Right ventricle myocardium inferior (tissue), 1 donor: ENCODE data around the gene CREB5. TPM values are rescaled to one million over a fixed set of nuclear protein-coding genes. Genes with fewer than 3 reads are reported as not detected.

ENCODE experiments used
- ATAC-seq: fragments of 200-7000 bp; cut with Tn5 transposase; one replicate; pipeline ENCODE4 v1.9.1; 2020; ENCODE audit warnings: mild to moderate bottlenecking, moderate library complexity
- DNase-seq: peaks from one replicate; pipeline ENCODE4 v3.0.0; 2021; ENCODE audit errors: missing footprints
- intact Hi-C: fragments of 100-400 bp; cut with DNase I; formaldehyde crosslinking; loops from one replicate; pipeline ENCODE4 v1.11.0; 2022
- total RNA-seq: library from RNA; stranded (reverse); fragmentation: NEBNext Ultra II Directional; extraction: Animal tissue kit (Norgen Biotek cat#: 25700); gene quantifications from one replicate; pipeline ENCODE4 v1.2.1, GENCODE V29; 2021
- donor health status: DM: no; HTN: yes; CAD: no; lungs with severe emphysema.

The CREB5 gene
- total RNA-seq, 1 donor from 2014 or later: 4.8 TPM

DNA sequence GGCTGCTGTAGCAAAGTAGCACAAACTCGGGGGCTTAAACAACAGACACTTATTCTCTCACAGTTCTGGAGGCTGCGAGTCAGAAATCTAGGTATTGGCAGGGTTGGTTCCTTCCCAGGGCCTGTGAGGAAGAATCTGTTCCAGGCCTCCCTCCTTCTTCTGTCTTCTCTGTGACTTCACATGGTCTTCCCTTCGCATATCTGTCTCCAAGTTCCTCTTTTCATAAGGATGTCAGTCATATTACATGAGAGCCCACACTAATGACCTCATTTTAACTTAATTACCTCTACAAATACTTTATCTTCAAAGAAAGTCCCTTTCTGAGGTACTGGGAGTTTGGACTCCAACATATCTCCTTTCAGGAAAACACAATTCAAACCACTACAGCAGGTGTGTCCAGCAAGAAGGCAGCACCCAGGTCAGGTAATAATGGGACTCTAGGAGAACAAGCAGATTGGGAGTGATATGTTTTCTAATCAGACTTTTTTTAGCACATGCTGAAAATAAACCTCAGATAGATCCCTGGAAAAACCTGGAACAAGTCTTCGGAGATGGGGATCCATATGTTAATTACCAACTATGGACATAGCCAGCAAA, 11.7 kb downstream of the CREB5 start:
- intact Hi-C loops: no loop called here
- ATAC-seq (no peak), DNase-seq (no peak)

GRCh38 chr7:28425496-28425895, 13.2 kb downstream of the CREB5 start:
- DNase-seq (no peak), ATAC-seq (no peak)
- intact Hi-C loops: no loop called here

DNA sequence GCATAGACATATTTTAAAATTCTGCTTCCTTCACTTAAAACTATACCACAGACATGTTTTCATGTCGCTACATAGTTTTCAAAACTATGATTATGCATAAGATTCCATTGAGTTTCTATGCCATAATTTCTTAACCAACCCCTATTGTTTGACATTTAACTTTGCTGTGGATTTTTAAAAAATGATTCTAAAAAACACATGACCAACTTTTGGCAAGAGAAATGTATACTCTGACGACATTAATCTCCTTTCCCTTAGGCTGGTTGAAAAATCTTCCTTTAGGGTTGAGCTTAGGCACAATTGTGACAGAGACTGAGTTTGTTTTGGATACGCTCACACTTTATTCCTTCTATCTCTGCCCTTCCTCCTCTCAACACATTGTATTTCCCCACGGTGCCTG, 14.9 kb downstream of the CREB5 start:
- intact Hi-C loops: no loop called here
- ATAC-seq (no peak), DNase-seq (no peak)

GRCh38 chr7:28430616-28431015, 18.3 kb downstream of the CREB5 start:
- DNase-seq (no peak), ATAC-seq (no peak)
- intact Hi-C loops: no loop called here

DNA sequence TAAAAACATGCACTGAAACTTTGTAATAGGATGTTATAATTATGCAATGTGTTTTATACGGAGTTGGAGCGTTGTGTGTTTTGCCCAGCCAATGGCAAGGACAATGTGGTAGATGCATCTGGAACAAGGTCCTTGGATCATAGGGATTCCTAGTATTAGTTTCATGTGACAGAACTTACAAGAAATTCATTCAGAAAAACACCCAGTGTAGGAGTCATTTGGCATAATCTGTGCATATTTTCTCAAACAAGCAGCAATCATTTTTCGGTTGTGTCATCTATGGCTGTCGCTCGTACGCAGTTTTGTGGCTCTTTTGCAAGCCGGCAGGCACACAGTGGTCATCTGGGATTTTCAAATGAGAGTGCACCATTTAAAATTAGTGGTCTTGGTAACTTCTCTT, 19.8 kb downstream of the CREB5 start:
- intact Hi-C loops: no loop called here
- DNase-seq: no peak

GRCh38 chr7:28433039-28433438, 20.7 kb downstream of the CREB5 start:
- intact Hi-C loops: no loop called here
- ATAC-seq (no peak), DNase-seq (no peak)

More for the DNA sequence above, 19.8 kb downstream of the CREB5 start:
- ATAC-seq: peak; percentile 75

GRCh38 chr7:28433699-28434219, 21.4 kb downstream of the CREB5 start:
- intact Hi-C loops: no loop called here
- ATAC-seq (peak; percentile 38), DNase-seq (no peak)

GRCh38 chr7:28434510-28434909, 22.2 kb downstream of the CREB5 start:
- intact Hi-C loops: no loop called here
- ATAC-seq: no peak

DNA sequence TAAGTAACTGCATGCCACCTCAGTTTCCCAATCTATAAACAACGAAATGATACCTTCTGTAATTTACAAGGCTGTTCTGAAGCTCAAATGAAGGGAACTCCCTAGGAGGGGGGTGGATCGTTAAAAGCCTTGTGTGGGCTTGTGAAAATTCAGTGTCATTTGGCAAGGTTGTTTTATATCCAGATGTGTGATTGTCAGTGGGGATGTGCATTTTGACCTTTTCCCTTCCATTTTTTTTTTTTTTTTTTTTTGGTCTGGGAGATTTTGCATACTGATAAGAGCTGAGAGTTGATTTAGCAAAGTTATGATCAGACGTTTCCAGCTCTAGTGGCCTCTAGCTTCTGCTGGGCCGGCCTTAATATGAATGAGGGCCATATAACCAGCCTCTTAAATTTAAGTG, 22.8 kb downstream of the CREB5 start:
- intact Hi-C loops: no loop called here
- ATAC-seq: no peak
- DNase-seq: no peak

More at GRCh38 chr7:28434510-28434909, 22.2 kb downstream of the CREB5 start:
- DNase-seq: no peak

DNA sequence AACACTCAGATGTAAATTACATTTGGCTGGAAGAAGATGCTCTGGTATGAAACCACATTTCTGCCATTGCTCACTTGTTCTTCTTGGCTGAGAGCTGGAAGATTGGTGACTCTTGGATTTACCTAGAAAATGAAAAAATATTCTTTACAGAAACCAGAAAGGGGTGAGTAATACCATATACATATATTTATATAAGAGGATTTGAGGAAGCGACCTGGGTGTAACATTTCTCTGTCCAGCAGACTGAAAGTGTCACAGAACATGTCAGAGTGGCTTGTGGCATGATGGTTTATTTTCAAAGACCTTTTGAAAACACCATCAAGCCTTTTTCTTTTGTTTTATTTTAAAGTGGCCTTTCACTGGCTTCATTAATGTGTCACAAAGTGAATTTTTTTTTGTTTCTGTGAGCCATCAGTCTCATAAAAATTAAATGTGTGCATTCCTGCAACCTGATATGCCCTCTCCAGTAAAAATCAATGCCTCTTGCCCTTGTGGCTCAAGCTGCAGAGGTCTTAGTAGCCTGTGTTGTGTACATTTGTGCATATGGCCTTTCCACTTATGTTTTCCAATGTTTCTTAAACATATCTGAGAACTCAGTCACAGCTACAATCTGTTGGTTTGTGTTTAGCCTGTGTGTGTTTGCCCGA, 23.5 kb downstream of the CREB5 start:
- ATAC-seq (no peak), DNase-seq (no peak)
- intact Hi-C loops: no loop called here

DNA sequence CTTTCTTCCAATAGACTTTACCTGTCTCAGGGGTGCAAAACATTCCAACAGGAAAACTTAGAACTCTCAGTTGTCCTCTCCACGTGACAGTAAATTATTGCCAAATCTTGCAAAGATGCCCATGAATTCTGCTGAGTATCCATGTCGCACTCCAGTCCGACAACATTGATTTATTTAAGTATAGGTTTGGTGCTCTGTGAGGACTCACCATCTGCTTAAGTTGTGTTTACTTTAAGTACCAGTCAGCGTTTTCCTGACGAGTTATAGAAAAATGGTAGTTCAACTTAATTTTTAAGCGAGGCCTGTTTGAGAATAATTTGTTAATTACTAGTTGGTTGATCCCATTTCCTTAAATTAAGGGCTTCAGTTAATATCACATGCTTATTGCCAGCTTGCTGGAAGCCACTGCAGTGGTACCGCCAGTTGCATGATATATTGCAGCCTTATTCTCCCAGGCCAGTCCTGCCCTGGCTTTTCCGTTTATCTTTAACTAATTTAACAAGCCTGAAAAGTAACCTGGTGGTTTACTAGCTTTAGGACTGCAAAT, 27.8 kb downstream of the CREB5 start:
- intact Hi-C loops: no loop called here
- ATAC-seq: no peak
- no peak for DNase-seq

DNA sequence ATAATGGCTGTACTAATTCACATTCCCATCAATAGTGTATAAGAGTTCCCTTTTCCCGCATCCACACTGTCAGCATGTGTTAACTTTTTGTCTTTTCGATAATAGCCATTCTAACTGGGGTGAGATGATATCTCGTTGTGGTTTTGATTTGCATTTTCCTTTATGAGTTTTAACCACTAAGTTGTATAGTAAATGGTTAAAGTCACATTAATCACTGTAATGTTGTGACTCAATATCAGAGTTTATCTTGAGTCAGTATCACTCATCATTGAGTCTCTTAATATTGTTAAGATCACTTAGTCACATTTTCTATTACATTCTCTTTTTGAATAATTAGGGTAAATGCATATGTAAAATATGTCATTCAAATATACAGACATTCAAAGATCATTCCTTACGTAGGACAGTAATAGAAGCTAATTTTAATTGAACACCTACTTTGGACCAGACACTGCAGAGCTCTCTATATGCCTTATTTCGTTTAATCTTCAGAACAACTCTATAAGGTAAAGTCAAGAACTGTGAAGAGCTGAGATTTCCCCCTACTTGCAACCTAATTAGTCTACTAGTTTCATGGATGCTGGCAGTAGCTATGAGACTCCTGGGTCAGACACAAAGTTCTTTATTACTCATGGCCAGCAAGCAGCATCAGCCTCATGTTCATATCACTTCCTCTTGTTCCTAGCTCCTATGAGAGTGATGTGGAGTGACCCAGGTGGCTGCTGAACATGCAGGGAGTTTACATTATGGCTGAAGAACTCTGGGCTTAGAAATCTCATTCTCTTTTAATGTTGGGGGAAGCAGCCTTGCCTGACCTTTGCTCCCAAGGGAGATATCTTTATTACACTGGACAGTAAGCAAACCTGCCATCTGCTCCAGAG, 30.5 kb downstream of the CREB5 start:
- ATAC-seq: no peak
- intact Hi-C loops: no loop called here

GRCh38 chr7:28446131-28446530, 33.8 kb downstream of the CREB5 start:
- intact Hi-C loops: no loop called here
- no peak for ATAC-seq
- no peak for DNase-seq

More for the DNA sequence above, 30.5 kb downstream of the CREB5 start:
- no peak for DNase-seq

DNA sequence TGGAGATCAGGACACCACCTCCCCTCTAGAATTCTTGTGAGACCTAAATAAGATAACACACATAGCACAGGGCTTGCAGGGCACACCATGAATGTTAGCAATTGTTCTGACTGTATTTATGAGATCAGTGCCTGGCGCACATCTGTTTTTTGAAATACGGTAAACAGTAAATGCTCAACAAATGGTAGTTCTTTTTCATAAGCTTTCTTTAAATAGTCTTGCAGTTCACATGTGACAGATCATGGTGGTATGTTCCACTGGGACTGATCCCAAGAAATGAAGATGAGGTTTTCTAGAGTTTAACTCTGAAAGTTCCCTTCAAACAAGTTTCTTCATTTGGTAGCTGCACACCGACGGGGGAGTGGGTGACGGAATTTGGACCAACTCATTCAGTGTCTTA, 34.8 kb downstream of the CREB5 start:
- ATAC-seq: no peak
- intact Hi-C loops: no loop called here
- DNase-seq: no peak

- intact Hi-C loops: no loop called here
- no peak for ATAC-seq
- DNase-seq: no peak
Observed at GRCh38 chr7:28448708-28449107, 36.4 kb downstream of the CREB5 start.

DNA sequence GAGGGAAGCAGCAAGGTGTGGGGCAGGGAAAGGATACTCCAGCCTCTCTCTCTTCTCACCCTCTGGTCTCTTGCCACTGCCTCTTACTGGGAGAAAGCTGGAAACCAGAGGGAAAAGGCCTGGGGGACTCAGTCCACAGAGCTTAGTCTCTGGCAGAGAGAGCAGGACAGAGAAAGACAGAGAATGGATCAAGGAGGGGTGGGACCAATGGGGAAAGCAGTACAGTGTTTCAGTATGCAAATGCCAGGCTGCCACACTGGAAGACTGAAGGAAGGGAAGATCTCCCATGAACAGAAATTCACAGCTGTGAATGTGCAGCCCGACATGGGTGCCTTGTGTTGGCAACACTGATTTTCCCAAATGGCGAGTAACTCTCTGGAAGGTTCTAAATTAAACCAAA, 40.4 kb downstream of the CREB5 start:
- DNase-seq: no peak
- intact Hi-C loops: no loop called here
- no peak for ATAC-seq

GRCh38 chr7:28455486-28455885, 43.2 kb downstream of the CREB5 start:
- DNase-seq: no peak
- intact Hi-C loops: no loop called here
- no peak for ATAC-seq

- DNase-seq (no peak), ATAC-seq (no peak)
- intact Hi-C loops: no loop called here
Observed at GRCh38 chr7:28456044-28456443, 43.7 kb downstream of the CREB5 start.

GRCh38 chr7:28458732-28459131, 46.4 kb downstream of the CREB5 start:
- DNase-seq (no peak), ATAC-seq (peak; percentile 83)
- intact Hi-C loops: no loop called here
